Measurements from ENCODE around the gene GBP2.

The GBP2 gene

GRCh38 chr1:89064632-89065031, 61.3 kb downstream of the GBP2 start:
- FAIRE-seq: no peak

DNA sequence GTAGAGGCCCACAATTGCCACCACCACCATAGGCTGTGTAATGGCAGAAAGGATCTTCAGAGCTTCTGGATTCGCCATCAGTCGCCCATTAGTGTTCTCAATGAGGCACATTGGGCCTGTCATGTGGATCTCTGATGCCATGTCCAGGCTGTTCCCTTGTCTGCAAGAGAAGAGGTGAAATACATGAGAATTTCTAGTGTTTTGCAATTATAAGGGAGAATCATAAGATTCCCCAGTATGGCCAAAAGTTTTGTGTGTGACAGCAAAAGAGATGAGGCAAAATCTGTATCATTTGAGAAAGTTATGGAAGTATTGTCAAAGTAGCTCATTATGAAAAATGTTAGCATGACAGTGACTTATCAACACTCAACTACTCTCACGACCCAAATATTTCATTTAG, 62.8 kb downstream of the GBP2 start:
- no peak for FAIRE-seq

DNA sequence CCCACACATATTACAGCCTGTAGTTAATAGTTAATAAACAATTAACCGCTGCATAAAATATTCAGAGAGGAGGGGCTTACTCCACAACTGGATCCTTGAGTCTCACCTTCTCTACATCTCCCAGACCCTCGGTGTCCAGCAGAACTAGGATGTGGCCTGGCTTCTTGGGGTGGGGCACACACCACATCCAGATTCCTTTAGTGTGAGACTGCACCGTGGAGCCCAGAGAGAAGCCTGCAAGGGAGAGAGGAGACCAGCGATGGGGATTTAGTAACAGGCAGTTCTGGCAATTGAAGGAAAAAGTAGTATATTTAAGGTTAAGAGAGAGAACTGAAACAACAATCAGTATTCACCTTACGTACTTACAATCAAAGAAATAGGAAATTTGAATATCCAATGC, 65.8 kb downstream of the GBP2 start:
- FAIRE-seq: no peak

Measured in G401.6 (cell line).